ENCODE measurements around the gene IL17RD. TPM values are rescaled to one million over a fixed set of nuclear protein-coding genes. Genes with fewer than 3 reads are reported as not detected.

Gene IL17RD
- total and polyA plus RNA-seq, 10 of the 15 experiments (the other 5 are each of a cell fraction or from before 2014, with no cell fraction given): 0.01 to 0.08 (median 0.04) TPM; not detected in 3

GRCh38 chr3:57093971-57094535 is 71.1 kb downstream of the IL17RD start:
- ChIA-PET CTCF (interaction anchor here (0.6 to 3.6 kb wide), 13 partner anchors 16 to 391 kb away, joined by 3 to 38 read pairs (median 3); no protein-coding TSS in a partner anchor), SMC1A (ENCODE audit: uncharacterized antibody, unreplicated experiment) (interaction anchor here (0.6 to 1.5 kb wide), 12 partner anchors 10 to 848 kb away, joined by 3 to 7 read pairs (median 3); no protein-coding TSS in a partner anchor), POLR2A (interaction anchor here (0.6 kb wide), 2 partner anchors 212 to 646 kb away, joined by 3 to 4 read pairs; no protein-coding TSS in a partner anchor), RAD21 (ENCODE audit: unreplicated experiment) (interaction anchor here (0.8 to 1.7 kb wide), 3 partner anchors 77 to 97 kb away, joined by 3 to 7 read pairs (median 4); no protein-coding TSS in a partner anchor)
- Histone ChIP-seq H3K27ac (ENCODE audit: control insufficient read depth, insufficient read depth) (no peak overlapping the region), H3K9ac (ENCODE audit: control insufficient read depth, insufficient read depth, low read length) (no peak overlapping the region), H3K4me3 (no peak overlapping the region), H4K20me1 (ENCODE audit: control insufficient read depth, insufficient read depth) (no peaks in the 10 kb centered on the region; the same call in 1 of the 2 replicates), H3K4me2 (ENCODE audit: control insufficient read depth, insufficient read depth) (no peak overlapping the region), H3K79me2 (ENCODE audit: control insufficient read depth, insufficient read depth, low read length) (no peaks in the 10 kb centered on the region), H3K4me1 (ENCODE audit: control insufficient read depth, insufficient read depth, low read length) (no peaks in the 10 kb centered on the region), H3K9me3 (replicated peaks; ENCODE audit: control insufficient read depth, insufficient read depth, low read length) (no peaks in the 10 kb centered on the region), H3K27me3 (replicated peaks in 1 of 2; ENCODE audit: control insufficient read depth in 2 of 2, insufficient read depth in 2 of 2, low read length in 1 of 2) (no peaks in the 10 kb centered on the region; a peak in 1 of 4 replicates), H3K36me3 (ENCODE audit: control insufficient read depth in 2 of 2, insufficient read depth in 2 of 2, low read length in 1 of 2) (no peaks in the 10 kb centered on the region), H2AFZ (ENCODE audit: control insufficient read depth, low read depth, low read length) (no peak overlapping the region)
- no peak for FAIRE-seq
- WGBS (ENCODE audit: insufficient coverage, insufficient replicate concordance, low lambda C conversion rate, missing lambda C conversion rate): under 1% methylated on average over 6 of the region's 6 CpGs
- no peak for ATAC-seq
- no TSS peak for BruUV-seq (replicated peaks)
- no peak for DNase-seq (ENCODE audit: low read depth, low spot score)
- TF ChIP-seq CBFB (IDR thresholded peaks at IDR 0.05; ENCODE audit: low read depth) (no peak), BCL11A (IDR thresholded peaks at IDR 0.05; ENCODE audit: low read depth, low read length) (no peak), RFX5 (IDR thresholded peaks at IDR 0.05; ENCODE audit: low read depth, low read length) (no peak), EED (IDR thresholded peaks at IDR 0.05; ENCODE audit: low read depth) (no peak), SMARCA5 (IDR thresholded peaks at IDR 0.05) (no peak), CHD2 (IDR thresholded peaks at IDR 0.05; ENCODE audit: borderline replicate concordance, low read depth, low read length) (no peak), NR2C1 (IDR thresholded peaks at IDR 0.05) (no peak), FOXM1 (IDR thresholded peaks at IDR 0.05; ENCODE audit: low read depth, low read length) (no peak), CREM (IDR thresholded peaks at IDR 0.05; ENCODE audit: low read depth) (no peak), IRF4 (IDR thresholded peaks at IDR 0.05; ENCODE audit: low read depth, low read length) (no peak), RBBP5 (conservative IDR thresholded peaks at IDR 0.05) (no peak), HDGF (IDR thresholded peaks at IDR 0.05) (no peak), MEF2B (IDR thresholded peaks at IDR 0.05; ENCODE audit: partially characterized antibody, poor library complexity, severe bottlenecking) (no peak), ESRRA (IDR thresholded peaks at IDR 0.05; ENCODE audit: low read length) (no peak), RUNX3 (IDR thresholded peaks at IDR 0.05; ENCODE audit: low read length) (no peak), PBX3 (IDR thresholded peaks at IDR 0.05; ENCODE audit: insufficient replicate concordance, low read depth, low read length) (no peak), BACH1 (IDR thresholded peaks at IDR 0.05; ENCODE audit: borderline replicate concordance) (no peak), STAT3 (IDR thresholded peaks at IDR 0.05; ENCODE audit: low read depth, low read length) (no peak), HDAC6 (IDR thresholded peaks at IDR 0.05; ENCODE audit: unreplicated experiment) (no peak), MAX (IDR thresholded peaks at IDR 0.05; ENCODE audit: low read depth, low read length) (no peak)
- intact Hi-C loops (cut with micrococcal nuclease; ENCODE audit: unreplicated experiment) (loop anchor here (1.0 kb wide), 1 partner anchor 99 kb away; no protein-coding TSS in a partner anchor), in situ Hi-C loops (cut with MboI) (no loop called here)

Measured in GM12878 (cell line).